ENCODE measurements around the gene RBM39. TPM values are rescaled to one million over a fixed set of nuclear protein-coding genes. Genes with fewer than 3 reads are reported as not detected.

The RBM39 gene
- total RNA-seq, 4 donors from 2014 or later, result 320 to 423 (median 379) TPM

DNA sequence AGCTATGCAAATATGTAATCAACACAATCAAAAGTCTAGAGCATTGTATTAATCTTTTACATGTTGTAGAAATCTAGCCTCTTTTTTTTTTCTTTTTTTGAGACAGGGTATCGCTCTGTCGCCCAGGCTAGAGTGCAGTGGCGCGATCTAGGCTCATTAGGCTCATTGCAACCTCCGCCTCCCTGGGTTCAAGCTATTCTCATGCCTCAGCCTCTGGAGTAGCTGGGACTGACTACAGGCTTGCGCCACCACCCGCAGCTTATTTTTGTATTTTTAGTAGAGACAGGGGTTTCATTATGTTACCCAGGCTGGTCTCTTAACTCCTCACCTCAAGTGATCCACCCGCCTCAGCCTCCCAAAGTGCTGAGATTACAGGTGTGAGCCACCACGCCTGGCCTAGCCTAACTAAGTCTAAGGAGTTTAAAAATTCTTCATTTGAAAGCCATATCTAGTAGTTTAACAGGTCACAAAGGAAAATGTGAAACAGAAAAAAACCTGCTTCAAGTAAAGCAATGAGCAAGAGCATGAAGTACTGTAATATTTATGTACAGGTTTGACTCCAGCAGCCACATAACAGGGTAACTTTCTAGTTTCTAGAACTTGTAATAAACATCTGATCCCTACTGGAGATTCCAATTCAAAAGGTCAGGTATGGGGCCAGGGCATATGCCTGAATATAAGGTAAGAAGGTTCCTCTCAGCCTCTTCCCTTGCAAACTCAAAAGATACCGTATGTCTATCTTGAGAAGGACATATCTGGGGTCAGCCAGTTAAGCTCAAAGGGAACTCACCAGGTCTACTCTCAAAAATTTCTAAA, 81.7 kb downstream of the RBM39 start:
- TF ChIP-seq CTCF (IDR thresholded peaks at IDR 0.05; ENCODE audit: low read depth), result no peak

- TF ChIP-seq CTCF (IDR thresholded peaks at IDR 0.05; ENCODE audit: low read depth), result no peak
These were observed 84.8 kb downstream of the RBM39 start for GRCh38 chr20:35657271-35657670.

DNA sequence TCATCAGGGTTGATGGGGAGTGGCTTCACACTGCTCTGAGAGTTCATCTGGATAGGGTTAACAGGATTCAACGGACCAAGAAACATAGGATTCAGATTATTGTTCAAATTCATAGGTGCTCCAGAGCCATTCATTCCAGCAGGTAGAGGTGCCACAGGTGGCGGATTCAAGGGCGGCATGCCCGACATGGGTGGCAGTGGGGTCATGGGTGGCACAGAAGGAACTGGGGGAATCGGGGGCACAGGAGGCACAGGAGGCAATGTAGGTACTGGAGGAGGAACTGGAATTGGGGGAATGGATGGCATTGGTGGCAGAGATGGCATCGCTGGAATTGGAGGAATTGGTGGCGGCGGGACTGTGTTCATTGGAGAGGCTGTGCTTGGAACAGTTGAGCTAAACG, 87.6 kb downstream of the RBM39 start:
- no peak for TF ChIP-seq CTCF (IDR thresholded peaks at IDR 0.05; ENCODE audit: low read depth)

DNA sequence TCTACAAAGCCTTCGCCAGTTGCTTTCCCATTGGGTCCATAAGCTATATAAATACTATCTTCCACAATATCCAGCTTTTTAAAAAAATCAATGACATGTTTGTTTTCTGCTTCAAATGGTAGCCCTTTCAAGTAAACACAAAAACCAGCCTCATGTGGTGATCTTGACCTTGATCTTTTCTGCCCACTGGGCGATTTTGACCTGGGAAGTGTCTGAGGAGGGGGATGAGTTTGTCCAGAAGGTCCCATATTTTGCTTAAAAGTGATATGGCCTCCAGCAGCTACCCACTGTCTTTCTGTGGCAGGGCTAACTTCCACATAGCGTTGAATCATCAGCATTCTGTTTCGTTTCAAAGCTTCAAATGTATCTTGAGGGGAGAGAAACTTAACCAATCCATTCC, 88.2 kb downstream of the RBM39 start:
- TF ChIP-seq CTCF (IDR thresholded peaks at IDR 0.05; ENCODE audit: low read depth), result no peak

Small RNA genes lying within 50 kb of the gene (small RNA-seq; reads per million reads assigned to genes)
- gene RF00026, result not detected

Other genes starting within 250 kb of the RBM39 start
- not detected for gene C20orf173, start 212.6 kb downstream of the RBM39 start, total RNA-seq
- gene ERGIC3, start 200.2 kb downstream of the RBM39 start, total RNA-seq, result 100 to 1,000 TPM in 3 of 4 donors, 10 to 100 TPM in 1; 99.9 to 207 (median 181) TPM
- gene SPAG4, start 126.4 kb downstream of the RBM39 start, total RNA-seq, result 1 to 10 TPM in 3 of 4 donors, not detected in 1; 1.7 to 3.3 (median 2.4) TPM
- 100 to 1,000 TPM in 2 of 4 donors, 10 to 100 TPM in 2; 50.6 to 115 (median 87.1) TPM for gene CPNE1, start 77.4 kb downstream of the RBM39 start, total RNA-seq
- 10 to 100 TPM; 22.8 to 35.4 (median 24.2) TPM for gene RBM12, start 77.4 kb downstream of the RBM39 start, total RNA-seq
- 10 to 100 TPM; 17.4 to 34.7 (median 24.3) TPM for gene NFS1, start 42.9 kb downstream of the RBM39 start, total RNA-seq
- 100 to 1,000 TPM; 215 to 328 (median 269) TPM for gene ROMO1, start 42.9 kb downstream of the RBM39 start, total RNA-seq
- 10 to 100 TPM; 35.5 to 61.6 (median 44.5) TPM for gene PHF20, start 29.8 kb upstream of the RBM39 start, total RNA-seq
- 100 to 1,000 TPM in 1 of 4 donors, 10 to 100 TPM in 3; 48.8 to 125 (median 76.3) TPM for gene SCAND1, start 212.2 kb upstream of the RBM39 start, total RNA-seq
- 1 to 10 TPM in 3 of 4 donors, not detected in 1; 2.8 to 5.3 (median 3.1) TPM for gene CNBD2, start 226.3 kb upstream of the RBM39 start, total RNA-seq